ENCODE measurements around the gene PNPLA6. TPM values are rescaled to one million over a fixed set of nuclear protein-coding genes. Genes with fewer than 3 reads are reported as not detected.

Gene PNPLA6
- polyA plus RNA-seq, 1 donor: 35.1 TPM

DNA sequence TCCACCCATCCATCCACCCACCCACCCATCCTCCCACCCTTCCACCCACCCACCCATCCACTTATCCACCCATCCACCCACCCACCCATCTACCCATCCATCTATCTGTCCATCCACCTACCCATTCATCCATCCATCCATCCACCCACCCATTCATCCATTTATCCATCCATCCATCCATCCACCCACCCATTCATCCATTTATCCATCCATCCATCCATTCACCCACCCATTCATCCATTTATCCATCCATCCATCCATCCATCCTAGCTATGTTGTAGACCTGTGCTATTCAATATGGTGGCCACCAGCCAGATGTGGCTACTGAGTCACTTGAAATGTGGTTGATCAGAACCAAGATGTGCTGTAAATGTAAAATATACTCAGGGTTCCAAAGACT, 65.2 kb downstream of the PNPLA6 start:
- DNase-seq: no peak

DNA sequence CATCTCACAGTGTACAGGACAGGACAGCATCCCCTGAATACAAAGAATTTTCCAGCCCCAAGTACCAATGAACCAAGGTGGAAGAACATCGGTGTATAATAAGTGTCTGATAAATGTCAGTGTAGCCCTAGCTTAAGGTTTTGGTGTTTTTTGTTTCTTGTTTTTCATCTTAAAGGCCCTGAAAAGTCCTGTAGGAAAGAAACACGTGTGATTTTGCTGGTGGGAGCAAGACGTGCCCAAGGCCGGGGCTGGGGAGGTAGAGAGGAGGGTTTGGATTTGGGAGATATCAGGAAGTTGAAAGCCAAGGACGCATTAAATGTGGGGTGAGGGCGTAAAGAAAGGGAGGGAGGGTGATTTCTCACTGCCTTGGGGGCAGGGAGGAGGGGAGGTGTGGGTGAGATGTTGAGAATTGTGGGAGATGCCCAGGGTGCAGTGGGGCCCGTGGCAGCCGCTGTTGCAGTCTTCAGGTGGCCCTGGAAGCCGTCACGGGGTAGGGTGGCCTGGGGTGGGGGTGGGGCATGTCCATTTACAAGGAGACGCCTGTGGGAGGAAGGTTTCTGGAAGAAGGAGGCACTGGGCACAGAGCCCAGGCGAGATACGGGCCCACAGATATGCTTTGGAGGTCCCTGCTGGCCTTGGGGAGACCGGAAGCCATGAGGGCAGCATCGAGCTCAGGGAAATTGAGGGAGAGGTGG, 66.9 kb downstream of the PNPLA6 start:
- no peak for DNase-seq

DNA sequence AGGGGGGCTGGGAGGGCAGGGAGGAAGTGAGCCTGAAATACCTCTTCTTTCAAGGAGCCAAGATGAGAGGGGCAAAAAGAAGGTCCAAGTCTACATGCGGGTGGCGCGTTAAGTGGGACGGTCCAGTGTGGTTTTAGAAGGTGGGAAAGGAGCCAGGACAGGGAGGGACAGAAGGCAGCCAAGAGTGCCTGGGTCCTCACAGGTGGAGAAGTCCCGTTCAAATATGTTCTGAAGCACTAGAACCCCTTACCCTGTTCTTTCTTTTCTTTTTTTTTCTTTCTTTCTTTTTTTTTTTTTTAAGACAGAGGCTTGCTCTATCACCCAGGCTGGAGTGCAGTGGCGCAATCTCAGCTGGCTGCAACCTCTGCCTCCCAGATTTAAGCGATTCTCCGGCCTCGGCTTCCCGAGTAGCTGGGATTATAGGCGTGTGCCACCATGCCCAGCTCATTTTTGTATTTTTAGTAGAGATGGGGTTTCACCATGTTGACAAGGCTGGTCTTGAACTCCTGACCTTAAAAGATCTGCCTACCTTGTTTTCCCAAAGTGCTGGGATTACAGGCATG, 67.5 kb downstream of the PNPLA6 start:
- DNase-seq: no peak

DNA sequence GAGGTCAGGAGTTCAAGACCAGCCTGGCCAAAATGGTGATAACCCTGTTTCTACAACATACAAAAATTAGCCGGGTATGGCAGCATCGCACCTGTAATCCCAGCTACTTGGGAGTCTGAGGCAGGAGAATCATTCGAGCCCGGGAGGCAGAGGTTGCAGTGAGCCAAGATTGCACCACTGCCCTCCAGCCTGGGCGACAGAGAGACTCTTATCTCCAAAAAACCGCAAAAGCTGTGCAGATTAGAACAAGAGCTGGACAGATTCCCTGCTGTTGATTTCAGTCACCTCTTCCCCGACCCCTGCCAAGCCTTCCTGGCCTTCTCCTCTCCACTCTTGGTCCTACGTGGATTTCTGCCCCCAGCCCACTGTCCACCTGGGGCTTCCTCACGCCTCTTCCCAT, 68.4 kb downstream of the PNPLA6 start:
- no peak for DNase-seq

DNA sequence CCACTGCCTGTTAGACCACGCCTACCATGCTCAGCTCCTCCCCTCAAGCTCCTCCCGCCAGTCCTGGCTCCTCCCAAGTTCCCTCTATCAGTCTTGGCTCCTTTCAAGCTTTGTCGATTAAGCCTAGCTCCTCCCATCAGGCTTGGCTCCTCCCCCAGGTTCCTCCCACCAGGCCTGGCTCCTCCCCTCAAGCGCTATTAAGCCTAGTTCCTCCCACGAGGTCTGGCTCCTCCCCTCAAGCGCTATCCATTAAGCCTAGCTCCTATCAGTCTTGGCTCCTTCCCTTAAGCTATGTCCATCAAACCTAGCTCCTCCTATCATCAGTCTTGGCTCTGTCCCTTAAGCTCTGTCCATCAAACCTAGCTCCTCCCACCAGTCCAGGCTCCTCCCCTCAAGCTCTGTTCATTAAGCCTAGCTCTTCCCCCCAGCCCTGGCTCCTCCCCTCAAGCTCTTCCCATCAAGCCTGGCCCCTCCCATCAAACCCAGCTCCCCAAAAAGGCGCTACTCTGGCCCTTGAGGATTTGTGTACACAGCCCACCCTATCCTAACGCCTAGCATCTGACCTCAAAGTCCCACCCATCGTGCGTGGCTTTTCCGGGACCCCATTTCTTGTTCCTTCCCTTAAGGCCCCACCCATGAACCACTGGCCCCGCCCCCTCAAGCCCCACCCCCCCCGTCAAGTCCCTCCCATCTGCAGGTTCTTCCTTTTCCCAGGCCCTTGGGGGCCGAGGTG, 70.1 kb downstream of the PNPLA6 start:
- DNase-seq: no peak

DNA sequence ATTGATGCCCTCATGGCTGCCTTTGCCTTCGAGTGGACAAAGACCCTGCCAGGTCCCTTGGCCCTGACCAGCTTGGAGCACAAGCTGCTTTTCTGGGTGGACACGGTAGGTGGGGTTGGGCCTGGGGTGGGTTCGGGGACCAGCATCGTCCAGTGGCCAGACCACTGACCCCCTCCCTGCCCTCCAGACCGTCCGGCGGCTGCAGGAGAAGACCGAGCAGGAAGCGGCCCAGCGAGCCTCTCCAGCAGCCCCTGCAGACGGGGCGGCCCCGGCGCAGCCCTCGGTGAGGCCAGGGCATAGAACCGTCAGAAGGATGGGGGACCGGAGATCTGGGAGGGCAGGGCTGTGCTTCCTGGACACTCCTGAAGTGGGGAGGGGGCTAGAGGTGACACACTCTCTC, 70.8 kb downstream of the PNPLA6 start:
- no peak for DNase-seq

DNA sequence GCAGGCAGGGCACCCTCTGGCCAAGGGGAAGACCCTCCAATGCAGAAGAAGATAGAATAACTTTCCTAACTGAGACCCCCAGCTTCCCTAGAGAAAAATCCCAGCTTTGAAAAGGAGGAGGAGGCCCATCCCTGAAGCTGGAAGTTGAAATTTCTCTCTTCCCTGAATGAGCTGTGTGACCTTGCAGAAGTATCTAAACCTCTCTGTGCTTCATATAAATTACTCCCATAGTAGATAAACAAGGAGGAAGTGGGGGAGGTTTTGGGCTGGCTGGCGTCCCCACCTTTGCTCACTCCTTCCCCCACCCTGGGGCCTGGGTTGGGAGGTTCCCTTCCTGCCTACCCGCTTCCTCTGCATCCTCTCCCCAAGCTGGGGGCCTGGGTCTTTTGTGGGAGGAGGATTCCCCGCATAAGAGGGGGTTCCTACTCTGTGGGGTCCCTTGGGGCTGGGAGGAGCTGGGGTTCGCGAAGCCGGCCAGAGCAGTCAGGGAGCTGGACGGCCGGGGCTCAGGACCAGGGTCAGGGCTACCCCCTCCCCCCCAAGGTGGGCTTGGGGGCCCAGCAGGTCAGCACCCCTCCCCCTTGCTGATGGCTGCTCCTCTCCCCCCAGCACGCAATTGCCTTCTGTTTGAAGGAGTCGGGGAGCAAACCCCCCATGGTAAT, 71.8 kb downstream of the PNPLA6 start:
- DNase-seq: no peak

DNA sequence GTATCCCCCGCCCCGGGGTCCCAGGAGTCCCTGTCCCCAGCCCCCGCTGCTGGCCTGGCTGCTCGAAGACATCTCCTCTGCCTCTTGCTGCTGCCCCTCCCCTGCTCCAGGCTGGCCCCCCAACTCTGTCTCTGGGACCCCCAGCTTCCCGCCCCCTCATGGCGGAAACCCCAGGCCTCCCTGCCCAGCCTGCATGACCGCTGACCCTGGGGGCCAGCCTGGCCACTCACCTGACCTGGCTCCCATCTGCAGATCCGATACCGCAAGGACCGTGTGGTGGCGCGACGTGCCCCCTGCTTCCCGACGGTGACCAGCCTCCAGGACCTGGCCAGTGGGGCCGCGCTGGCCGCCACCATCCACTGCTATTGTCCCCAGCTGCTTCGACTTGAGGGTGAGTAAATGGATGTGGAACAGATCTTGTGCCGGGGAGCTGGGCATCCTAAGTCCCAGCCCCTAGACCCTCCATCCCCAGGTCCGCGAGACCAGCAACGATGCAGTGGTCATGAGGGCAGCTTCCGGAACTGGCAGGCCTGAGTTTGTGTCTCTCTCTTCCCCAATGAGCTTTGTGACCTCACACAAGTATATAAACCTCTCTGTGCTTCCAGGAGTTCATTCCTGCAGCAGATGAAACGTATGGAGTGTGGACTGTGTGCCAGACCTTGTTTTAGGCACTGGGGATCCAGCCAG, 72.5 kb downstream of the PNPLA6 start:
- no peak for DNase-seq

DNA sequence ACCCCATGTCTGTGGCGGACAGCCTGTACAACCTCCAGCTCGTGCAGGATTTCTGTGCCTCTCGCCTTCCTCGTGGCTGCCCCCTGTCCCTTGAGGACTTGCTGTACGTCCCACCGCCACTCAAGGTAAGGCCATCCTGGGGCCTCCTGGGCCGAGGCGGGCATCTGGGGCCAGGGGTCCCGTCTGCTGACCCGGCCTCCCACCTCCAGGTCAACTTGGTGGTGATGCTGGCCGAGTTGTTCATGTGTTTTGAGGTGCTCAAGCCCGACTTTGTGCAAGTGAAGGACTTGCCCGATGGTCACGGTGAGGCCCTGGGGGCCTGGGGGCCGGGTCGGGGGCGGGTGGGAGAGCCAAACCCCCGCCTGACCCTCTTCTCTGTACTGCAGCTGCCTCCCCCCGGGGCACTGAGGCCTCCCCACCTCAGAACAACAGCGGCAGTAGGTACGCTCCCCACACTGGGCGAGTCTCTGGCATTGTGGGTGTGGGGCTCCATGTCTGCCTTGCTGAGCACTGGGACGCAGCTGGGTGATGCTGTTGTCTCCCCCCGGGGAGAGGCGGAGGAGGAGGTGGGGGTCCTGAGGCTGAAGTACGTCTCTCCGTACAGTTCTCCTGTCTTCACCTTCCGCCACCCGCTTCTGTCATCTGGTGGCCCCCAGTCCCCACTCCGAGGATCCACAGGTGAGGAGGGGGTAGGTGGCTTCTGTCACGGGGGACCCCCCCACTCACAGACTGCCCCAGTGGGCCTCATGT, 75.1 kb downstream of the PNPLA6 start:
- no peak for DNase-seq

Other genes starting within 250 kb of the PNPLA6 start
- 32.1 TPM for gene INSR, start 241.3 kb upstream of the PNPLA6 start, polyA plus RNA-seq (ENCODE audit: insufficient read length)
- gene ARHGEF18, start 186.8 kb upstream of the PNPLA6 start, polyA plus RNA-seq (ENCODE audit: insufficient read length): 26.6 TPM
- gene PEX11G, start 46.7 kb upstream of the PNPLA6 start, polyA plus RNA-seq (ENCODE audit: insufficient read length): 4.3 TPM
- 34.6 TPM for gene ZNF358, start 19.6 kb upstream of the PNPLA6 start, polyA plus RNA-seq (ENCODE audit: insufficient read length)
- gene MCOLN1, start 13.1 kb upstream of the PNPLA6 start, polyA plus RNA-seq (ENCODE audit: insufficient read length): 17.0 TPM
- 18.9 TPM for gene CAMSAP3, start 60.1 kb downstream of the PNPLA6 start, polyA plus RNA-seq (ENCODE audit: insufficient read length)
- gene XAB2, start 93.8 kb downstream of the PNPLA6 start, polyA plus RNA-seq (ENCODE audit: insufficient read length): 29.4 TPM
- gene PET100, start 94.1 kb downstream of the PNPLA6 start, polyA plus RNA-seq (ENCODE audit: insufficient read length): 114 TPM
- gene PCP2, start 98.0 kb downstream of the PNPLA6 start, polyA plus RNA-seq (ENCODE audit: insufficient read length): 0.80 TPM
- 74.5 TPM for gene STXBP2, start 101.4 kb downstream of the PNPLA6 start, polyA plus RNA-seq (ENCODE audit: insufficient read length)
- 0.40 TPM for gene RETN, start 133.3 kb downstream of the PNPLA6 start, polyA plus RNA-seq (ENCODE audit: insufficient read length)
- not detected for gene MCEMP1, start 141.4 kb downstream of the PNPLA6 start, polyA plus RNA-seq (ENCODE audit: insufficient read length)
- gene TRAPPC5, start 145.1 kb downstream of the PNPLA6 start, polyA plus RNA-seq (ENCODE audit: insufficient read length): 34.1 TPM
- not detected for gene FCER2, start 166.4 kb downstream of the PNPLA6 start, polyA plus RNA-seq (ENCODE audit: insufficient read length)
- not detected for gene CLEC4G, start 196.4 kb downstream of the PNPLA6 start, polyA plus RNA-seq (ENCODE audit: insufficient read length)
- gene CD209, start 211.8 kb downstream of the PNPLA6 start, polyA plus RNA-seq (ENCODE audit: insufficient read length): 1.4 TPM
- 1.8 TPM for gene CLEC4M, start 227.5 kb downstream of the PNPLA6 start, polyA plus RNA-seq (ENCODE audit: insufficient read length)

Measured in left kidney (tissue), 2 donors.